ENCODE measurements around the gene CCDC138. TPM values are rescaled to one million over a fixed set of nuclear protein-coding genes. Genes with fewer than 3 reads are reported as not detected.

The CCDC138 gene
- total and polyA plus RNA-seq, 8 donors, result 3.8 to 22.6 (median 18.8) TPM

DNA sequence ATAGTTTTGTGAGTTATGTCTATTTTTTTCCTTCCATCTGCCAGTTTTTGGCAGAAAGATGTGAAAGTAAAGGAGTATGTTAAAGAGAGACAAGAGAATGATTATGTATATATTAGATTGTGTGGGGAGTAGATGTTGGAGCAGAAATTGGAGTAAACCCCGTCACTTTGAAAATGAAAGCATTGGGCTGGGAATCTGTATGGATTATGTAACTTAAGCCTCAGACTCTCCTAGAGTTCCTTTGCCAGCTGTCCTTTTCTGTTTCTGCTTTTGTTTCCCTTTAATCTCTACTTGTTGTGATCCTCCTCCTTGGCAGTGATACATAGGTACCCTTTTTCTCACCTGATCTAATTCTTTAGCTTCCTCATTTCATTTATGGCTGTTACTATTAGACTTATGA is 19.2 kb downstream of the CCDC138 start:
- ATAC-seq, result no peak
- Histone ChIP-seq H3K36me3 (peaks cover 0 to 13% of the 10 kb centered on the region in 2 donors), H3K27ac (no peak overlapping the region), H3K27me3 (no peaks in the 10 kb centered on the region), H3K4me1 (no peaks in the 10 kb centered on the region), H3K4me3 (no peak overlapping the region), H3K9me3 (peaks cover 2 to 14% of the 10 kb centered on the region in 2 donors)
- no peak for DNase-seq
- intact Hi-C loops (cut with DNase I), result no loop called here
- TF ChIP-seq, protein P1, sequence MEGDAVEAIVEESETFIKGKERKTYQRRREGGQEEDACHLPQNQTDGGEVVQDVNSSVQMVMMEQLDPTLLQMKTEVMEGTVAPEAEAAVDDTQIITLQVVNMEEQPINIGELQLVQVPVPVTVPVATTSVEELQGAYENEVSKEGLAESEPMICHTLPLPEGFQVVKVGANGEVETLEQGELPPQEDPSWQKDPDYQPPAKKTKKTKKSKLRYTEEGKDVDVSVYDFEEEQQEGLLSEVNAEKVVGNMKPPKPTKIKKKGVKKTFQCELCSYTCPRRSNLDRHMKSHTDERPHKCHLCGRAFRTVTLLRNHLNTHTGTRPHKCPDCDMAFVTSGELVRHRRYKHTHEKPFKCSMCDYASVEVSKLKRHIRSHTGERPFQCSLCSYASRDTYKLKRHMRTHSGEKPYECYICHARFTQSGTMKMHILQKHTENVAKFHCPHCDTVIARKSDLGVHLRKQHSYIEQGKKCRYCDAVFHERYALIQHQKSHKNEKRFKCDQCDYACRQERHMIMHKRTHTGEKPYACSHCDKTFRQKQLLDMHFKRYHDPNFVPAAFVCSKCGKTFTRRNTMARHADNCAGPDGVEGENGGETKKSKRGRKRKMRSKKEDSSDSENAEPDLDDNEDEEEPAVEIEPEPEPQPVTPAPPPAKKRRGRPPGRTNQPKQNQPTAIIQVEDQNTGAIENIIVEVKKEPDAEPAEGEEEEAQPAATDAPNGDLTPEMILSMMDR (IDR thresholded peaks at IDR 0.05), result no peak

DNA sequence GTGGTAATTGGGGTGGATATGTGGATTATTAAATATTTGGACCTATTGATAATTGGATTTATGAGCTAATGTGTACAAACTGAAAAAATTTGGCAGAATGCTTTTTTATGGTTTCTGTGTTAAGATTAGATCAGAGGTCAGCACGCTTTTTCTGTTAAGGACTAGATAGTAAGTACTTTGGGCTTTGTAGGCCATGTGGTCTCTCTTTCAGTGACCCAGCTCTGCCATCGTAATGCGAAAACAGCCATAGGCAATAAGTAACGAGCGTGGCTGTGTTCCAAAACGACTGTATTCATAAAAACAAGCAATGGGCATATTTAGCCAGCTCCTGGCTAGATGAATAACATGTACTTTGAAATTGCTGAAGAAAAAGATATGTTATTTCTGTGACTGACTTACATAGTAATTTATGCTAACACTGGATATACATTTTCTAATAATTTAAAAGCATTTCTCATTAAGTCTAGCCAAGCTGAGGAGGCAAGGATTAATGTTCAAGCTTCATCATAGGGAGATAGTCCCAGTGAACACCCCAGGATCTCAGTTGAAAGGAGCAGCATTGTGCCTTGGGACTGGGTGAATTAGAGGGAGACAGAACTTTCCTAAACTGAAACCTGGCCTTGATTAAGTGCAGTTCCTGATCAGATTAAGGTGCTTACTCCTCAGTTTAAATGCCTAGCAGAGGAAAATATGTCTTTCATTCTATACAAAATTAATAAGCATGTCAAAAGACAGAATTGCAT is 20.0 kb downstream of the CCDC138 start:
- Histone ChIP-seq H3K4me3 (no peak overlapping the region), H3K27me3 (no peaks in the 10 kb centered on the region), H3K9me3 (peaks cover 2 to 14% of the 10 kb centered on the region in 2 donors), H3K4me1 (no peaks in the 10 kb centered on the region), H3K36me3 (peaks cover 0 to 13% of the 10 kb centered on the region in 2 donors), H3K27ac (no peak overlapping the region)
- ATAC-seq, result no peak
- TF ChIP-seq, protein P1 (IDR thresholded peaks at IDR 0.05), result no peak
- no peak for DNase-seq
- intact Hi-C loops (cut with DNase I), result no loop called here

DNA sequence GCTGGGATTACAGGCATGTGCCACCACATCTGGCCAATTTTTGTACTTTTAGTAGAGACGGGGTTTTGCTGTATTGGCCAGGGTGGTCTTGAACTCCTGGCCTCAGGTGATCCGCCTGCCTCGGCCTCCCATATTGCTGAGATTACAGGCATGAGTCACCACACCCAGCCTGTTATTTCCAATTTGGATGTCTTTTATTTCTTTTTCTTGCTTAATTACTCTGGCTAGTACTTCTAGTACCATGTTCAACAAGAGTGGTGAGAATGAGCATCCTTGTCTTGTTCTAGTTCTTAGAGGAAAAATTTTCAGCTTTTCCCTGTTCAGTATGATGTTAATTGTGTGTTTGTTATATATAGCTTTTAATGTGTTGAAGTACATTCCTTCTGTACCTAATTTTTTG is 23.4 kb downstream of the CCDC138 start:
- H3K27me3 ChIP-seq, result no peaks in the 10 kb centered on the region
- no peak for DNase-seq
- H3K36me3 ChIP-seq, result peaks cover 0 to 20% of the 10 kb centered on the region in 2 donors
- ATAC-seq, result no peak
- intact Hi-C loops (cut with DNase I), result no loop called here
- H3K4me3 ChIP-seq, result no peak overlapping the region
- H3K4me1 ChIP-seq, result no peaks in the 10 kb centered on the region
- TF ChIP-seq, protein P1 (IDR thresholded peaks at IDR 0.05), result no peak
- no peak overlapping the region for H3K27ac ChIP-seq
- peaks cover 2 to 14% of the 10 kb centered on the region in 2 donors for H3K9me3 ChIP-seq

DNA sequence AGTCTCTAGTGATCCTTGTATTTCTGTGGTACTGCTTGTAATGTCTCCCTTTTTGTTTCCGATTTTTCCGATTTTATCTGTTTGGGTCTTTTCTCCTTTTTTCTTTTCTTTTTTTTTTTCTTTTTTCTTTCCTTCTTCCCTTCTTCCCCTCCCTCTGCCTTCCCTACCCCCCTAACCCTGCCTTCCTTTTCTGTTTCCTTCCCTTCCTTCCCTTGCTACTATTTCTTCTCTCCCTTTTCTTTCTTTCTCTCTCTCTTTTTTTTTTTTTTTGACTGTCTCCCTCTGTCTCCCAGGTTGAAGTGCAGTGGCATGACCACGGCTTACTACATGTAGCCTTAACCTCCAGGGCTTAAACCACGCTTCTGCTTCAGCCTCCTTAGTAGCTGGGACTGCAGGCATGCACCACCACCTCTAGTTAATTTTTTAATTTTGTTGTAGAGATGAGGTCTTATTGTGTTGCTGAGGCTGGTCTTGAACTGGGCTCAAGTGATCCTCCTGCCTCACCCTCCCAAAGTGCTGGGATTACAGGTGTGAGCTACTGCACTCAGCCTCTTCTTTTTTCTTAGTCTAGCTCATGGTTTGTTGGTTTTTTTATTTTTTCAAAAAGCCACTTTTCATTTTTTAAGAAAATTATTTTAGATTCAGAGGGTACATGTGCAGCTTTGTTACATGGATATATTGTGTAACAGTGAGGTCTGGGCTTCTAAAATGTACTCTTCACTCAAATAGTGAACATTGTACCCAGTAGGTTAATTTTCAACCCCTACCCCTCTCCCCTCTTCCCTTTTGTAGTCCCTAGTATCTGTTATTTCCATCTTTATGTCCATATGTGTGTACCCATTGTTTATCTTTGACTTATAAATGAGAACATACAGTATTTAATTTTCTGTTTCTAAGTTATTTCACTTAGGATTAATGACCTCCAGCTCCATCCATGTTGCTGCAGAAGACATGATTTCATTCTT is 24.7 kb downstream of the CCDC138 start:
- intact Hi-C loops (cut with DNase I), result no loop called here
- Histone ChIP-seq H3K36me3 (peaks cover 0 to 25% of the 10 kb centered on the region in 2 donors), H3K9me3 (peaks cover 2 to 14% of the 10 kb centered on the region in 2 donors), H3K4me1 (no peaks in the 10 kb centered on the region), H3K27me3 (no peaks in the 10 kb centered on the region), H3K27ac (no peak overlapping the region), H3K4me3 (no peak overlapping the region)
- DNase-seq (no peak), ATAC-seq (no peak)
- TF ChIP-seq, protein P1 (IDR thresholded peaks at IDR 0.05), result no peak

DNA sequence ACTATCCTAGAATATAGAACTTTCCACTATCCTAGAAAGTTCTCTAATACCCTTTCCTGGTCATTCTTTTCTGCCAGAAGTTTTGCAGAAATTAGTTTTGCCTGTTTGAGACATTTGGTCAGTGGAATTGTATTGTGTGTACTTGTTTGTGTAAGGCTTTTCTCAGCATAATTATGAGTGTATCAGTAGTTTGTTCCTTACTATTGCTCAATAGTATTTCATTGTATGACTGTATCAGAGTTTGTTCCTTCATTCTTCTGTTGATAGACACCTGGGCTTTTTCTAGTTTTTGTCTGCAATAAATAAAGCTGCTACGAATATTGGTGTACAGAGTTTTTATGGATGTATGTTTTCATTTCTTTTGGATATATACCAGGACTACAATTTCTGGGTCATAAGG is 27.2 kb downstream of the CCDC138 start:
- TF ChIP-seq, protein P1 (IDR thresholded peaks at IDR 0.05), result no peak
- ATAC-seq (no peak), DNase-seq (no peak)
- intact Hi-C loops (cut with DNase I), result no loop called here
- Histone ChIP-seq H3K36me3 (peaks cover 0 to 45% of the 10 kb centered on the region in 2 donors), H3K4me1 (no peaks in the 10 kb centered on the region), H3K9me3 (peaks cover 2 to 13% of the 10 kb centered on the region in 2 donors), H3K27ac (no peak overlapping the region), H3K27me3 (no peaks in the 10 kb centered on the region), H3K4me3 (no peak overlapping the region)
